ENCODE measurements around the gene GNAL.

The GNAL gene

DNA sequence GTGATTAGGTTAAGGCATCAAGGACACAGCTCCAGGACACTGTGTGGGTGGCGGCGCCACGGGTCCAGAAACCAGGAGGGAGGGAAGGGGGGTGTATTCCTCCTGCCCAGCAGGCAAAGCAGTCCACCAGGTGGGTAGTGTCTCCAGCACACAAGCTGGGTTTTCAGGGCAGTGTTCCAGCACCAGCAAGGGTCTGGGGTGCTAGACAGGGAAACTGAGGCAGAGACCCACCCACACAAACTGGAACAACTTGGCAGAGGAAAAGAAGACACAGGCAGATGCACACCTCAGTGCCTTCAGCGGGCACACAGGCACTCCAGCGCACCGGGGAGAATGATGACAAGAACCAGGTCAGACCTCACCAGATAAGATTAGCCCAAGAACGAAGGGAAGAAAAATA is 28.4 kb upstream of the GNAL start:
- no peak overlapping the region for H3K9ac ChIP-seq (ENCODE audit: low read length)
- no peaks in the 10 kb centered on the region for H3K79me1 ChIP-seq (replicated peaks; ENCODE audit: low read length, poor library complexity, severe bottlenecking)
- H4K91ac ChIP-seq (ENCODE audit: low read length) = no peak overlapping the region
- no peak overlapping the region for H2AFZ ChIP-seq (ENCODE audit: low read depth, low read length)
- H3K4me1 ChIP-seq (ENCODE audit: control insufficient read depth, insufficient read depth, low read depth, low read length) = no peaks in the 10 kb centered on the region
- H2BK120ac ChIP-seq (ENCODE audit: low read depth, low read length) = no peak overlapping the region
- no peak overlapping the region for H3K4ac ChIP-seq (ENCODE audit: low read depth in 1 of 2, low read length in 2 of 2)
- no peak overlapping the region for H4K8ac ChIP-seq (ENCODE audit: low read length)
- H3K23ac ChIP-seq (ENCODE audit: low read length in 2 of 2) = no peak overlapping the region
- no peak overlapping the region for H3K18ac ChIP-seq (ENCODE audit: low read depth in 1 of 2, low read length in 2 of 2)
- 92% methylated on average over 7 of the region's 7 CpGs for WGBS
- H3K27ac ChIP-seq (ENCODE audit: low read length, poor library complexity, severe bottlenecking) = no peak overlapping the region
- H3K14ac ChIP-seq (ENCODE audit: low read length in 2 of 2) = peak overlapping the region in 1 of 2 experiments; percentile 28
- no peak overlapping the region for H2BK5ac ChIP-seq (ENCODE audit: low read depth, low read length, poor library complexity, severe bottlenecking)
- H2BK12ac ChIP-seq (ENCODE audit: low read length in 2 of 2) = no peak overlapping the region
- H2BK15ac ChIP-seq (ENCODE audit: low read depth, poor library complexity, severe bottlenecking) = no peak overlapping the region
- DNase-seq = no peak
- H3K4me2 ChIP-seq (ENCODE audit: low read length, poor library complexity, severe bottlenecking) = no peak overlapping the region
- no peaks in the 10 kb centered on the region for H3K36me3 ChIP-seq (ENCODE audit: control insufficient read depth in 1 of 2, insufficient read depth in 2 of 2, low read depth in 1 of 2, low read length in 2 of 2)
- H3K9me3 ChIP-seq (ENCODE audit: control insufficient read depth, low read length) = no peaks in the 10 kb centered on the region
- peaks cover 58 to 77% of the 10 kb centered on the region in 2 experiments for H3K27me3 ChIP-seq (ENCODE audit: control insufficient read depth in 1 of 2, insufficient read depth in 1 of 2, low read length in 2 of 2)
- H3K4me3 ChIP-seq (ENCODE audit: insufficient read depth in 1 of 2, low read depth in 1 of 2, low read length in 2 of 2) = no peak overlapping the region
- no peak overlapping the region for H2AK5ac ChIP-seq (ENCODE audit: low read length, severe bottlenecking)

- Histone ChIP-seq H4K91ac (ENCODE audit: low read length) (no peak overlapping the region), H2BK120ac (ENCODE audit: low read depth, low read length) (no peak overlapping the region), H3K4me1 (ENCODE audit: control insufficient read depth, insufficient read depth, low read depth, low read length) (no peaks in the 10 kb centered on the region), H3K4me2 (ENCODE audit: low read length, poor library complexity, severe bottlenecking) (no peak overlapping the region), H3K4ac (ENCODE audit: low read depth in 1 of 2, low read length in 2 of 2) (no peak overlapping the region), H2BK12ac (ENCODE audit: low read length in 2 of 2) (no peak overlapping the region), H3K36me3 (ENCODE audit: control insufficient read depth in 1 of 2, insufficient read depth in 2 of 2, low read depth in 1 of 2, low read length in 2 of 2) (no peaks in the 10 kb centered on the region), H3K9ac (ENCODE audit: low read length) (no peak overlapping the region), H2AK5ac (ENCODE audit: low read length, severe bottlenecking) (no peak overlapping the region), H3K27ac (ENCODE audit: low read length, poor library complexity, severe bottlenecking) (no peak overlapping the region), H4K8ac (ENCODE audit: low read length) (no peak overlapping the region), H3K23ac (ENCODE audit: low read length in 2 of 2) (no peak overlapping the region), H2BK15ac (ENCODE audit: low read depth, poor library complexity, severe bottlenecking) (no peak overlapping the region), H3K79me1 (replicated peaks; ENCODE audit: low read length, poor library complexity, severe bottlenecking) (no peaks in the 10 kb centered on the region), H2AFZ (ENCODE audit: low read depth, low read length) (no peak overlapping the region), H3K27me3 (ENCODE audit: control insufficient read depth in 1 of 2, insufficient read depth in 1 of 2, low read length in 2 of 2) (peaks cover 57 to 78% of the 10 kb centered on the region in 2 experiments), H3K4me3 (ENCODE audit: insufficient read depth in 1 of 2, low read depth in 1 of 2, low read length in 2 of 2) (no peak overlapping the region), H3K18ac (ENCODE audit: low read depth in 1 of 2, low read length in 2 of 2) (no peak overlapping the region), H3K14ac (ENCODE audit: low read length in 2 of 2) (no peak overlapping the region), H3K9me3 (ENCODE audit: control insufficient read depth, low read length) (no peaks in the 10 kb centered on the region), H2BK5ac (ENCODE audit: low read depth, low read length, poor library complexity, severe bottlenecking) (no peak overlapping the region)
- no peak for DNase-seq
- 64% methylated on average over 5 of the region's 5 CpGs for WGBS
Observed at GRCh38 chr18:11661430-11661829, 27.6 kb upstream of the GNAL start.

GRCh38 chr18:11663439-11664029 is 25.5 kb upstream of the GNAL start:
- Histone ChIP-seq H2BK12ac (ENCODE audit: low read length in 2 of 2) (no peak overlapping the region), H2AFZ (ENCODE audit: low read depth, low read length) (no peak overlapping the region), H3K36me3 (ENCODE audit: control insufficient read depth in 1 of 2, insufficient read depth in 2 of 2, low read depth in 1 of 2, low read length in 2 of 2) (no peaks in the 10 kb centered on the region), H4K8ac (ENCODE audit: low read length) (no peak overlapping the region), H3K27me3 (ENCODE audit: control insufficient read depth in 1 of 2, insufficient read depth in 1 of 2, low read length in 2 of 2) (peaks cover 50 to 76% of the 10 kb centered on the region in 2 experiments), H4K91ac (ENCODE audit: low read length) (no peak overlapping the region), H3K79me1 (replicated peaks; ENCODE audit: low read length, poor library complexity, severe bottlenecking) (no peaks in the 10 kb centered on the region), H3K18ac (ENCODE audit: low read depth in 1 of 2, low read length in 2 of 2) (no peak overlapping the region), H3K9ac (ENCODE audit: low read length) (no peak overlapping the region), H2BK15ac (ENCODE audit: low read depth, poor library complexity, severe bottlenecking) (no peak overlapping the region), H3K9me3 (ENCODE audit: control insufficient read depth, low read length) (no peaks in the 10 kb centered on the region), H3K27ac (ENCODE audit: low read length, poor library complexity, severe bottlenecking) (no peak overlapping the region), H2AK5ac (ENCODE audit: low read length, severe bottlenecking) (no peak overlapping the region), H3K4me1 (ENCODE audit: control insufficient read depth, insufficient read depth, low read depth, low read length) (no peaks in the 10 kb centered on the region), H3K4me2 (ENCODE audit: low read length, poor library complexity, severe bottlenecking) (no peak overlapping the region), H3K4me3 (ENCODE audit: insufficient read depth in 1 of 2, low read depth in 1 of 2, low read length in 2 of 2) (no peak overlapping the region), H3K23ac (ENCODE audit: low read length in 2 of 2) (no peak overlapping the region), H3K4ac (ENCODE audit: low read depth in 1 of 2, low read length in 2 of 2) (no peak overlapping the region), H2BK120ac (ENCODE audit: low read depth, low read length) (no peak overlapping the region), H3K14ac (ENCODE audit: low read length in 2 of 2) (no peak overlapping the region), H2BK5ac (ENCODE audit: low read depth, low read length, poor library complexity, severe bottlenecking) (no peak overlapping the region)
- DNase-seq = no peak
- WGBS = 71% methylated on average over 6 of the region's 6 CpGs

DNA sequence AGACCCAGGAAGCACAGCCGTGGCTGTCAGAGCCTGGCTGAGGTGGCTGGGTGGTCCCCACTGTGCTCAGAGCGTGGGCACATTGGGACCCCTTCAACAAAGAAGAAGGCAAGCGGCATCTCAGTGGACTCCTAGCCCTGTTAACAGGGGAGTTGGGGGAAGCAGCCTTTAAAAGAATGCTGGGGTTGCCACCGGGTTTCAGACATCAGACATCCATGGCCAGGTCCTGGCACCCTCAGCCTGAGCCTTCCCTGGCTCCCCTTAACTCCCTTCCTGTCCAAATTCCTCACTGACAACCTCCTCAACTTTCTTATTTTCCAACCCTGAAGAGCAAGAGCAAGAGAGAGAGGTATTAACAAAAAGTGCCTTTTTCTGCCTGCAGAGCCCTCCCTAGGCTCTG is 24.8 kb upstream of the GNAL start:
- no peak overlapping the region for H2BK120ac ChIP-seq (ENCODE audit: low read depth, low read length)
- no peaks in the 10 kb centered on the region for H3K9me3 ChIP-seq (ENCODE audit: control insufficient read depth, low read length)
- no peaks in the 10 kb centered on the region for H3K4me1 ChIP-seq (ENCODE audit: control insufficient read depth, insufficient read depth, low read depth, low read length)

More for the DNA sequence above, 24.8 kb upstream of the GNAL start:
- 68% methylated on average over 4 of the region's 4 CpGs for WGBS
- no peak overlapping the region for H3K4me3 ChIP-seq (ENCODE audit: insufficient read depth in 1 of 2, low read depth in 1 of 2, low read length in 2 of 2)
- no peak overlapping the region for H3K18ac ChIP-seq (ENCODE audit: low read depth in 1 of 2, low read length in 2 of 2)
- H3K27me3 ChIP-seq (ENCODE audit: control insufficient read depth in 1 of 2, insufficient read depth in 1 of 2, low read length in 2 of 2) = peaks cover 50 to 71% of the 10 kb centered on the region in 2 experiments
- H2BK15ac ChIP-seq (ENCODE audit: low read depth, poor library complexity, severe bottlenecking) = no peak overlapping the region
- no peaks in the 10 kb centered on the region for H3K36me3 ChIP-seq (ENCODE audit: control insufficient read depth in 1 of 2, insufficient read depth in 2 of 2, low read depth in 1 of 2, low read length in 2 of 2)
- DNase-seq = no peak
- no peak overlapping the region for H2BK12ac ChIP-seq (ENCODE audit: low read length in 2 of 2)
- H2AFZ ChIP-seq (ENCODE audit: low read depth, low read length) = no peak overlapping the region
- H3K9ac ChIP-seq (ENCODE audit: low read length) = no peak overlapping the region
- no peak overlapping the region for H3K27ac ChIP-seq (ENCODE audit: low read length, poor library complexity, severe bottlenecking)
- no peak overlapping the region for H4K8ac ChIP-seq (ENCODE audit: low read length)
- no peak overlapping the region for H4K91ac ChIP-seq (ENCODE audit: low read length)
- H3K4me2 ChIP-seq (ENCODE audit: low read length, poor library complexity, severe bottlenecking) = no peak overlapping the region
- H3K14ac ChIP-seq (ENCODE audit: low read length in 2 of 2) = peak overlapping the region in 1 of 2 experiments; percentile 38
- no peaks in the 10 kb centered on the region for H3K79me1 ChIP-seq (replicated peaks; ENCODE audit: low read length, poor library complexity, severe bottlenecking)
- no peak overlapping the region for H3K23ac ChIP-seq (ENCODE audit: low read length in 2 of 2)
- H2BK5ac ChIP-seq (ENCODE audit: low read depth, low read length, poor library complexity, severe bottlenecking) = no peak overlapping the region
- peak overlapping the region in 1 of 2 experiments; percentile 31 for H3K4ac ChIP-seq (ENCODE audit: low read depth in 1 of 2, low read length in 2 of 2)
- no peak overlapping the region for H2AK5ac ChIP-seq (ENCODE audit: low read length, severe bottlenecking)

All from mesenchymal stem cell (in vitro differentiated cells and primary cell).